Panc1 (cell line): ENCODE results near the gene THRSP.

ENCODE experiments used
- CTCF ChIP-seq: fragments of 450-650 bp; IDR thresholded peaks from 2 replicates; pipeline ENCODE4 v1.5.1; 2017; ENCODE audit warnings: mild to moderate bottlenecking
- REST ChIP-seq, 2 experiments: IDR thresholded peaks; 2 replicates each; pipeline ENCODE4 v1.6.1; 2011 to 2012; ENCODE audit warnings: low read depth in 2 of 2, control low read depth in 1 of 2, low read length in 1 of 2, mild to moderate bottlenecking in 1 of 2, moderate library complexity in 1 of 2; ENCODE audit not compliant: insufficient read depth in 1 of 2

GRCh38 chr11:78076733-78077403, 13.2 kb downstream of the THRSP start:
- TF ChIP-seq CTCF (no peak), REST (IDR thresholded peaks at IDR 0.05; ENCODE audit: insufficient read depth in 1 of 2, low read depth in 2 of 2, low read length in 1 of 2) (no peak)
